GM18951 (cell line): Measurements from ENCODE around the gene EXOC2.
"Not testable (repeated sequence)": the region's sequence is repeated elsewhere in the genome, so short reads cannot be mapped to it uniquely, and the experiment has no call there.

Source experiments
- POLR2A ChIP-seq: IDR thresholded peaks from 4 replicates; pipeline ENCODE4 v1.6.1; 2011; ENCODE audit warnings: mild to moderate bottlenecking; ENCODE audit not compliant: insufficient read length, insufficient read depth; ENCODE audit errors: extremely low read depth
- in situ Hi-C: fragments of 300-500 bp; cut with MboI; formaldehyde crosslinking; loops from one replicate; pipeline ENCODE4 v1.12.0; 2022; ENCODE audit warnings: low sequenced_read_pairs, mixed read lengths, inconsistent platforms; ENCODE audit not compliant: unreplicated experiment

Gene EXOC2

GRCh38 chr6:620950-621349 is 72.0 kb downstream of the EXOC2 start:
- TF ChIP-seq POLR2A: no peak
- in situ Hi-C loops: no loop called here

DNA sequence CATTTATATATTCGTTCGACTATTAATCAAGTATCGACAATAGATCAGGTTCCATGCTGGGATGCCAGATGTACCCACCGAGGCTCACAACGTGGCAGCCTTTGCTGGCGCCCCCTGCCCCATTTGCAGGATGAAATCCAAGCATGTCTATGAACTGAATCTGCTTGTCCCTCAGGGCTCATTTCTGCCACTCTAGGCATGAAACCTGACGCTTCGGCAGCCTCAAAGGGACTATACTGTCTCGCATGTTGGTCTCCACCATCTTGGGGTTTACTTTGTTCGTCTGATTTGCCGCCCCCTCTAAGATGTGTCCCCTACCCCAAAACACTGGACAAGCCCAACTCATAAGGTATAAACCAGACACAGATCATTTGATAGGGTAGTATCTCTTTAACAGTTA is 72.8 kb downstream of the EXOC2 start:
- TF ChIP-seq POLR2A: no peak
- in situ Hi-C loops: no loop called here

- no peak for TF ChIP-seq POLR2A
- in situ Hi-C loops: no loop called here
Observed at GRCh38 chr6:617456-618100, 75.4 kb downstream of the EXOC2 start.

DNA sequence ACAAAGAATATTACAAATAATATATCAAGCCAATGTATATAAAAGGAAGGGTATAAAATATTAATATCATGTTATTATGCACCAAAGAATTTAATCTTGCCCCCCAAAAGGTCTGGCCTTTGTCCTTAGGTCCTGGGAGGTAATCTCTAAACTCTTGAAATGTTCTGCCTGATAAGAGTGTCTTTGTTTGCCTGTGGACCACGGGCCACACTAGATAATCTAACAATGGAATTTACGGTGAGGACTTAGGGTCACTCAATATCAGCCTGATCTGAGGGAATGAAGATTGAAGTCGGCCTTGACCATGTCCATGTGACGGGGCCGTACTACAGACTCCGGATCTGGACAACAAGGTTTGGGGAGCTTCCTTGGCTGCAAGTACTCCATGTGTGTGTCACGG is 79.0 kb downstream of the EXOC2 start:
- in situ Hi-C loops: no loop called here
- TF ChIP-seq POLR2A: no peak

DNA sequence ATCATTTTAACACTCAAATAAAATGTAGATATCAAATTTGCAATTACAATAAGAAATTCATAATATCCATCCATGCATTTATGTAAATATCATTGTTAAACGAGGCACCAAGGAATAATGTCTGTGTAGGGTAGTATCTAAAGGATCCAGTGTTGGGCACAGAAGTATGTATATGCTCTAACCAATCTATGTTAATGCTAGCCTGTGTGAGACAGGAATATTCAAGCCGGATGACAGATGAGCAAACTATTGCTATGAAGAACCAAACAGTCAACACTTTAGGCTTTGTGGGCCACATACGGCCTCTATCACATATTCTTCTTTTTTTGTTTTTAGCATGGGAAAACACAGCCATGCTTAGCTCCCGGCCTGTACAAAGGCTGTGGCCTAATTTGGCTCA is 81.0 kb downstream of the EXOC2 start:
- TF ChIP-seq POLR2A: no peak
- in situ Hi-C loops: no loop called here

DNA sequence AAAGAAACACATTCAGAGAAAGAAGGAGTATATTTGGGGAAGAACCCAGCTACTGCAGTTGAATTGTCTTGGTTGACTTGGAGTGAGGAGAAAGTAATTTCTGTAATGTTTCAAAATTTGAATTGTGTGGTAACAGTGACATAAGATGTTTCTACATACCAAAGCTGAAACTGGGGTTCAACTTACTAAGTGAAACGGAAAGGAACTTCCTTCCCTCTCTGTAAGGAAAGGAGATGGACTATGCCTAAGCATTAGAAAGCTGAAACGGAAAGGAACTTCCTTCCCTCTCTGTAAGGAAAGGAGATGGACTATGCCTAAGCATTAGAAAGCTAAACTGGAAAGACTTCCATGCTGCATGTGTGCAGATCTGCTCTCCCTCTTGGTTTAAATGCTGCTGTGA is 82.1 kb downstream of the EXOC2 start:
- TF ChIP-seq POLR2A: no peak
- in situ Hi-C loops: no loop called here

DNA sequence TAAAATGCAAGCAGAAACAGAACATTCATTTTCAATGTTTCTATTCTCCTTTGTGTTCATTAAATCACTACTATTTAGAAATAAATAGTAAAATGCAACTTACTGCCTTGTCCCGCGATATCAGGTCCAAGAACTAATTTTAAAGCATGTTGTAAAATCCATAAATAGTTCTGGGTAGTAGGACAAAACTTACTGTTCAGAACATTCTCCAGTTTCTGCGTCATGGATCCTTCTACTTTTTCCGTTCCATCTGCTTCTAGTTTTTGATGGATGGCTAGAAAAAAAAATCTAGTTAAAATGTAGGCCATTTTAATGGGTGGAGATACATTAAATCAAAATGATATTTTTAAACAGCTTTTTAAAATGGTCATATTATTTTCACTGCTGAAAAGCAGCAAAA is 83.0 kb downstream of the EXOC2 start:
- no peak for TF ChIP-seq POLR2A
- in situ Hi-C loops: no loop called here

- in situ Hi-C loops: no loop called here
- no peak for TF ChIP-seq POLR2A
Observed at GRCh38 chr6:606829-607379, 86.0 kb downstream of the EXOC2 start.

- in situ Hi-C loops: not testable (repeated sequence)
Observed at GRCh38 chr6:605895-606294, 87.0 kb downstream of the EXOC2 start.

- TF ChIP-seq POLR2A: no peak
- in situ Hi-C loops: no loop called here
Observed at GRCh38 chr6:604579-604978, 88.4 kb downstream of the EXOC2 start.

- no peak for TF ChIP-seq POLR2A
Observed at GRCh38 chr6:603265-603664, 89.7 kb downstream of the EXOC2 start.

GRCh38 chr6:599576-600448 is 93.1 kb downstream of the EXOC2 start:
- no peak for TF ChIP-seq POLR2A
- in situ Hi-C loops: loop anchor here (25.0 kb wide), 1 partner anchor 787 kb away; the partner anchor contains the start of gene FOXF2

More at GRCh38 chr6:603265-603664, 89.7 kb downstream of the EXOC2 start:
- in situ Hi-C loops: no loop called here

DNA sequence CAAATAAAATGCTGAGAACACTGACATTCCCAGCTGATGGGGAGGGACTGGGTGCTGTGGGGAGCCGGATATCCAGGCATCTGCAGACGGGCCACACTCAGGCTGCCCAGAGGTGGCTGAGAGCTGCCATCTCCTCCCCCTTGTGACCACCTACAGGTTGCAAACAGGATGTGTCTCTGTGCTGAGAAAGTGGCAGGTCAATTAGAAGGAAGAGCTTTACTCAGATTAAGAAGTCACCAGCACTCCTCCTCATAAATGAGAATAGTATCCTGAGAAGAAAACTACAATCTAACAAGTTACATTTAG is 99.1 kb downstream of the EXOC2 start:
- no peak for TF ChIP-seq POLR2A

More for the DNA sequence above, 99.1 kb downstream of the EXOC2 start:
- in situ Hi-C loops: loop anchor here (25.0 kb wide), 1 partner anchor 793 kb away; the partner anchor contains the start of gene FOXF2
